HL-60/S4 treated with phorbol 12-myristate 13-acetate at 8.2 ng/mL for 4 days and 3 days (cell line): ENCODE measurements around the gene CFAP70.
"Not testable (repeated sequence)": the region's sequence is repeated elsewhere in the genome, so short reads cannot be mapped to it uniquely, and the experiment has no call there.

Experiments used
- in situ Hi-C: fragments of 300-500 bp; cut with MboI; formaldehyde crosslinking; loops from 2 replicates; pipeline ENCODE4 v1.15.0; 2022; ENCODE audit warnings: low sequenced_read_pairs

Gene CFAP70

DNA sequence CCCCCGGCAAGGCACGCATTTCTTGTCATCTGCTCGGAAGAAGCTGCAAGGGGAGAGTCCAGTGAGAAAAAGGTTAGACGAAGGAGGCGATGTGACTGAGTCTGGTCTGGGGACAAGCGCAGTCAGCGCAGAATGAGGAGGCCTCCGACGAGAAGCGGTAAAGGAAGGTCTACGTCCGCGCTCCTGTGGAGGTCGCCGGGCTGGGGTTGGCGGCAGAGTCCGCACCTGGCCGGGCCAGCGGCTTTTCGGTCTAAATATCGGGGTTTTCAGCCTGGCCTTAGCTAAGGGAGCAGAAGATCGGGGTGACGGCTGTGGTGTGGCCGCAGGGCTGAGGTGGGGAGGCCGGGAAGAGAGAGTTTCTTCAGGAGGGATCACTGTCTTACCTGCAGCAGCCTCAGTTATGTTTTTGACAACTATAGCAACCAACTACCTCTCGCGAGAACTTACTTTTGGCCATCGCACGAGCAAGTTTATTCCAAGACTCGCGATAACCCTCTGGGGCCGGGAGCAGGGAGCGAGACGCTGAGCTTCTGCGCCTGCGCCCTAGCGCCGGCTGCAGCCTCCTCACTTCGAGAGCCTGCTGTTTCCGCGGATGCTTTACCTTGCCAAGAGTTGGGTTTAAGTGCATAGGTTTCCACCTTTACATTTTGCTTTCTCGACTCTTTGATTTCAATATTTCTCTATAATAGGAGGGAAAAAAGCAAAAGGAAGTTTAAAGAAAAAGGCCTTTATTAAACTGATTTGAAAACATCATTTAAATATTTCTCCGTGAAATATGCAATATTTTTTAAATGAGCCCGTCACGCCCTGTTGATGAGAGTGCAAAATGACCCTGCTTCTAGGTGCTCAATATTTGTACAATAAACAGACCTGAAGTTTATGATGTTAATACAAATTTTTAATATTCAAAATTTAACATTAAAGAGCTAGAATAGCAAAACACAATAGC, at the start of gene CFAP70:
CFAP70 (minus strand) TSS at position 534 of the 949 bp plus-strand sequence. CDS start 4,068 bp downstream, outside the sequence.
- in situ Hi-C loops = no loop called here

- in situ Hi-C loops = no loop called here
These were observed 49.4 kb upstream of the CFAP70 start for GRCh38 chr10:73408061-73408460.

DNA sequence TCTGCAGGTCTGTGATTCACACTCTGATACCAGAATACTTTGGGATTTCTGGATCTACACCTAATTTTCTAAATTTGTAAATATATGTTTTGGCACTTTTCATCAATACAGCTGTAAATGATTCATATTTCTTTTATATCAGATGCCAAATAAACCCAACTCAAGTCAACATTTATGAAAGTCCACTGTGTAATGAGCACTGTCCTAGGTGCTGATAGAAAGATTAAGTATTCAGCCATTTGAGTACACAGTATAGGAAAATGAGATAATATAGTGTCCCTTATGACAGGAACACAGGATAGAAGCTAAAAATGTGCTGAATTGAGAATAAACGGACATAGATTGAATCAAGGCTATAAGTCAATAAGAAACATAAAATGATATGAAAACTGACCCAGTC, 48.8 kb upstream of the CFAP70 start:
- in situ Hi-C loops = no loop called here

DNA sequence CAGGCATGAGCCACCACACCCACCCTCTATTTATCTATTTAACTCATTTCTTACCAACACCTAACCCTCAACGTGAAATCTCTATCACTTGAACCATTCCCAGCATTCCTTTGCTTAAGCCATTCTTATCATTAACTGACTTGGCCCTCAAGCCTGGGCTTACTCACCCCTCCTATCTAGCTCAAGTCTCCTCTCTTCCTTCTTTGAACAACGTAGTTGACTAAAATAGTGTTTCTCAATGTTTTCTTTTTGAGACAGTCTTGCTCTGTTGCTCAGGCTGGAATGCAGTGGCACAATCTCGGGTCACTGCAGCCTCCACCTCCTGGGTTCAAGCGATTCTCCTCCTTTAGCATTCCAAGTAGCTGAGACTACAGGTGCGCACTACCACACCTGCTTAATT, 48.2 kb upstream of the CFAP70 start:
- in situ Hi-C loops = no loop called here

DNA sequence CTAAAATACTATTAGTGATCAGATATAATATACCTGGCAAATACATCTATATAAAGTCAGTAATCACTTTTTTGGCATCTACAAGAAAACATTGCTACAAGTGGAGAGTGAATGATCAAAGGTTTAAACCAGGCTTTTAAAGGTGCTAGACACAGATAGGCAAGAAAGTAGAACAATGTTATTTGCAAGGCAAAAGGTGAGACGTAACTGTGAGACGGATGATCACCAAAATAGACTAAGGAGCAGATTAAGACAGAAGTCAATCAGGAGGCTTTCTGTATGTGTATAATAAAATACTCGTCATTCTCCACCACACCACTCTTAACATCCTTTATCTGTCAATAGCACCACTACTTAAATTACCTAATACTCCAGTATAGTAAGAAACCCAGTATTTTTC, 46.9 kb upstream of the CFAP70 start:
- in situ Hi-C loops = no loop called here

DNA sequence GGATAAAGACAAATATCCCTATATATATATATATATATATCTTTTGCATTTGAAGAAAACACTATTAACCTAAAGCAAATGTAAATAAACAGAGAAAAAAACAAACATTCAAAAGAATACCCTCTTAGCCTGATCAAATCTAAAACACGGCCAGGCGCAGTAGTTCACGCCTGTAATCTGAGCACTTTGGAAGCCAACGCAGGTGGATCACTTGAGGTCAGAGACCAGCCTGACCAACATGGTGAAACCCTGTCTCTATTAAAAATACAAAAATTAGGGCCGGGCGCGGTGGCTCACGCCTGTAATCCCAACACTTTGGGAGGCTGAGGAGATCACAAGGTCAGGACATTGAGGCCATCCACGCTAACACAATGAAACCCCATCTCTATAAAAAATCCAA, 46.0 kb upstream of the CFAP70 start:
- in situ Hi-C loops = no loop called here

- in situ Hi-C loops = no loop called here
These were observed 43.0 kb upstream of the CFAP70 start for GRCh38 chr10:73401636-73402035.

DNA sequence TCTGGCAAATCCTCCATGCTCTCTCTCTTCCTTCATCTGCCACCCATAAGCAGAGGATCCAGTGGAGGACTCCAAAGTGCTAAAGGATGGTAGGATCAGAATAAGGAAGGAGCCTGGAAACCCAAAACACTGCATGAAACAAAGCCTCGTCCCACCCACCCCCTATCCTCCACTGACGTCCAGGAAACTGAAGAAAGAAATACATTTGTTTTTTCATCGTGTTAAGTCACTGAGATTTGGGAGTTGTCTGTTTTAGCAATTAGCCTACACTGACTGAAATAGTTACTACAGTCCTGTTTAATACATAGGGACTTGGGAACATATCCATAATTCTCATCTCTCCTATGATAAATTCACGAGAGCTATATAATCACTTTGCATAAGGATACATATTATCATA, 40.4 kb upstream of the CFAP70 start:
- in situ Hi-C loops = no loop called here

- in situ Hi-C loops = no loop called here
These were observed 39.4 kb upstream of the CFAP70 start for GRCh38 chr10:73398024-73398423.

GRCh38 chr10:73394325-73394724, 35.7 kb upstream of the CFAP70 start:
- in situ Hi-C loops = not testable (repeated sequence)

GRCh38 chr10:73388228-73388627, 29.6 kb upstream of the CFAP70 start:
- in situ Hi-C loops = no loop called here

DNA sequence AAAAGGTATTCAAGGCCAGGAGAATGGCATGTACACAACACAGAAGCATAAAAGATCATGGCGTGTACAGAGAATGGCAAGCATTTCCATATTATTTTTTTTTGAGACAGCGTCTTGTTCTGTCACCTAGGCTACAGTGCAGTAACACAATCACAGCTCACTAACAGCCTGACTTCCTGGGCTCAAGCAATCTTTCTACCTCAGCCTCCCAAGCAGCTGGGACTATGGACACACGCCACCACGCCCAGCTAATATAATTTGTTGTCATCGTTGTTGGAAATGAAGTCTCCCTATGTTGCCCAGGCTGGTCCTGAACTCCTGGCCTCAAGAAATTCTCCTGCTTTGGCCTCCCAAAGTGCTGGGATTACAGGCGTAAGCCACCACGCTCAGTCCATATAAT, 27.9 kb upstream of the CFAP70 start:
- in situ Hi-C loops = no loop called here

DNA sequence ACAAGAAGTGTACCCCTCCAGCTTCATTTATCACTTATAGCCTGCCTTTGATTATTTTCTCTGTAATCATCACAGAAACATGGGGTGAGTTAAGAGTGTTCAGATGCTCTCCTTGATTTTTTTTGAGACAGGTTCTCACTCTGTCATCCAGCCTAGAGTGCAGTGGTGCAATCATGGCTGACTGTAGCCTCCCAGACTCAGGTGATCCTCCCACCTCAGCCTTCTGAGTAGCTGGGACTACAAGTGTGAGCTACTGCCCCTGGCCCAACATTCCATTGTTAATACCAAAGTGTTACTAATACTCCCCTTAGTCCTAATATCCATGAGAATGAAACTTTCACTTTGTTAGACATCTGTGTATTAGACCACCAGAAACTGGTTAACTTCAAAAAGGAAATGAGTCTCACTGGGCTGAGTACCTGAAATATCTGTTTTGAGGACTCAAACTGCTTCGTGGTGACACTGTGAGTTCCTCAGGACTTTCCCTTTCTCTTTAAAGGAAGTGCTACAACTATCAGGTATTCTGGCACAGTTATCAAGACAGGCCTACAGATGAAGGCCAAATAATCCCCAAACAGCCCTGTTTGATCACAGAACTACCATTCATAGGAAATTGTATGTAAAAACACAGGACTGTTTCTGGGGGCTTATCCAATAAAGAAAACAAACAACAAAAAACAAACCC, 20.5 kb upstream of the CFAP70 start:
- in situ Hi-C loops = no loop called here

DNA sequence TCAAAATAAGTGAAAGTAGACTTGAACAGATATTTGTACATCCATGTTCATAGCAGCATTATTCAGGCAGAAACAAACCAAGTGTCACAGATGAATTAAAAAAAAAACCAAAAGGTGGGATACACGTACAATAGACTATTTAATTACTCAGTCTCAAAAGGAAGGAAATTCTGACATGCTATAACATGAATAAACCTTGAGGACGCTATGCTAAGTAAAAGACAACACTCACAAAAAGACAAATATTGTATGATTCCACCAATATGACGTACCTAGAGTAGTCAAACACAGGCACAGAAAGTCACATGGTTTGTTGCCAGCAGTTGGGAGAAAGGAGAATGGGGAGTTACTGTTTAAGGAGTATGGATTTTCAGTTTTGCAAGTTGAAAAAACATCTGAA, 18.0 kb upstream of the CFAP70 start:
- in situ Hi-C loops = no loop called here

DNA sequence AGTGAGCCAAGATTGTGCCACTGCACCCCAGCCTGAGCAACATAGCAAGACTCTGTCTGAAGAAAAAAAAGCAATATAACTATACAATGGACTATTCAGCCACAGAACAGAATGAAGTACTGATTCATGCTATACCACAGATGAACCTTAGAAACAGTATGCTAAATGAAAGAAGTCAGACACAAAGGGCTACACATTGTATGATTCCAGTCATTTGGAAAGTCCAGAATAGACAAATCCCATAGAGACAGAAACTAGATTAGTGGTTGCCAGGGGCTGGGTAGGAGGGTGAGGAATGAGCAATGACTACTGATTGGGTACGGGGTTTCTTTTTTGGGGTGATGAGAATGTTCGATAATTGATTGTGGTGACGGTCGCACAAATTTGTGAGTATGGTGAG, 9.6 kb upstream of the CFAP70 start:
- in situ Hi-C loops = no loop called here

DNA sequence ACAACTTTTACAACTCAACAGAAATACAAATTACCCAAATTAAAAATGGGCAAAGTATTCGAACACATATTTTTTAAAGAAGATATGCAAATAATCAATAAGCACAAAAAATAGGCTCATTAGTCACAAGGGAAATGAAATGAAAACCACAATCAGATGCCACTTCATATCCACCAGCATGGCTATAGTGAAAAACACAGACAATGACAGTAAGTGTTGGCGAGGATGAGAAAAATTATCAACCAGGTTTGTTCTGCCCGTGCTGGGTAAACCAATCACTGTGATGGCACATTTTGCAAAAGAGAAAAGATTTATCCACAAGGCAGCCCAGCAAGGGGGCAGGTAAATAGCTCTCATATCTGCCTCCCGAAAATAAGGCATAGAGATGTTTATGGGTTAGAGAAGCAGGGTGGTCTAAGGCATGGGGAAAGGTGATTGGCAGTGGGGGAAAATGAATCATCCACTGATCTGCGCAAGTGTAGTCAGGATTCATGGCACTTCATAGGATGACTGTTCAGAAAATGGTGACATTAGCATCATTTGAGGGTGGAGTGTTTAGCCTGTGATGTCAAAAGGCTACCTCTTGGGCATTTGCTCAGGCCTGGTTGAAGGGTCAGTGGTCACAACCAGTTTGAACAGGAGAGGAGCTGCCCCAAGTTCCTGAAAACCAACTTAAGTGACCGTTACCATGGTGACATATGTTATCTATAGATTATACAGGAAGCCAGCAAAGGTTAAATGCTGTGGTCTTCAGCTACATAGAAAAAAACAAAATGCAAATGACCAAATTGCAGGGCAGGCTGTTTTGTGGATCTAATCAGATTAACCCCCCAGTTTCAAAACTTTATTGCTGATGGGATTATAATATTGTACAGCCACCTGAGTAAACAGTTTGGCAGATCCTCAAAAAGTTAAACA, 8.0 kb upstream of the CFAP70 start:
- in situ Hi-C loops = no loop called here

DNA sequence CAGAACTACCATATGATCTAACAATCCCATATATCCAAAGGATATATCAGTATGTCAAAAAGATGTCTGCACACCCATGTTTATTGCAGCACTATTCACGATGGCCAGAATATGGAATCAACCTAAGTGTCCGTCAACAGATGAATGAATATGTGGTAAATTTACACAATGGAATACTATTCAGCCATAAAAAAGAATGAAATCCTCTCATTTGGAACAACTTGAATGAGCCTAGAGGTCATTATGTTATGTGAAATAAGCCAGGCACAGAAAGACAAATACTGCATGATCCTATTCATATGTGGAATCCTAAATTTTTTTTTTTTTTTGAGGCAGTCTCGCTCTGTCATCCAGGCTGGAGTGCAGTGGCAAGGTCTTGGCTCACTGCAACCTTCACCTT, 6.3 kb upstream of the CFAP70 start:
- in situ Hi-C loops = no loop called here

DNA sequence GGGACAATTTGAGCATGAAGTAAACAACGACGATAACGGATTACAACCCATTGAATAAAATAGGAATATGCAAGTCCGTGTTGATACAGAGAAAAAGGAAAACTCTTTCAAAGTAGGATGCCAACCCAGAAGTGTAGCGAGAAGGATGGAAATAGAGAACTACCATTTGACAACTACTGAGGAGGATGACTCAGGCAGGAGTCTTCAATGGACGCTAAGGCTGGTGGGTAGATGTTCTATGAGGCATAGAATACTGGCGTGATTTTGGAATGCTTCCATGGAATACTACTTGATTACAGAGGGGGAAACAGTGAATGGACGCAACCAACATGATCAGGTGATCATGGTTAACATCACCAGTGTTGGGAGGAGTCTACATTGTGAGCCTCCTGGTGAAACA, 828 bp upstream of the CFAP70 start:
- in situ Hi-C loops = no loop called here

GRCh38 chr10:73357821-73358220, 843 bp downstream of the CFAP70 start:
- in situ Hi-C loops = no loop called here

DNA sequence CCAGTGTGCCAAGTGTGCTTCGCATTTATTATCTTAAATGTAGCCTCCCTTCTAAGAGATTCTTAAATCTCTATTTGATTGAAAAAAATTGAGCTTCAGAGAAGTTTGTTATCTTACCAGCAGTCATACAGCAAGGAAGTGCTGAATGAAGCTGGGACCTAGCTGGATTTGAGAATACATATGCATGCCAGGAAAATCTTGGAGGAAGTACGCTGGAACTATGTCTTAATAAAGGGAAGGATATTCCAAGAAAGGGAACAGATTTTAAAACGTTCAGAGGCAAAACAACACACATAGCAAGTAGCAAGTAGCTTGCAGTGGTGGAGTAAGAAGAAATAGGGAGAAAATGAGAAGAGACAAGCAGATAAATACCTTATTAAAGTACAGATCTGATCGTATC, 1.5 kb downstream of the CFAP70 start:
- in situ Hi-C loops = no loop called here

GRCh38 chr10:73344269-73344668, 14.4 kb downstream of the CFAP70 start:
- in situ Hi-C loops = no loop called here
